Ammon's horn (tissue), 1 donor: ENCODE results near the gene RNASET2.

ENCODE experiments used
- DNase-seq: peaks from one replicate; pipeline ENCODE4 v3.0.0-alpha.2; 2016; ENCODE audit warnings: low spot score

Gene RNASET2

GRCh38 chr6:166946125-166946524 is 10.2 kb downstream of the RNASET2 start:
- no peak for DNase-seq

- DNase-seq, result no peak
These were observed 11.6 kb downstream of the RNASET2 start for GRCh38 chr6:166944666-166945256.

GRCh38 chr6:166942393-166943168 is 13.8 kb downstream of the RNASET2 start:
- peak; percentile 62 for DNase-seq

GRCh38 chr6:166940643-166941068 is 15.7 kb downstream of the RNASET2 start:
- DNase-seq, result no peak

- no peak for DNase-seq
These were observed 16.5 kb downstream of the RNASET2 start for GRCh38 chr6:166939894-166940293.

GRCh38 chr6:166939345-166939744 is 17.0 kb downstream of the RNASET2 start:
- peak; percentile 75 for DNase-seq

GRCh38 chr6:166938704-166939103 is 17.6 kb downstream of the RNASET2 start:
- no peak for DNase-seq

- DNase-seq, result no peak
These were observed 18.2 kb downstream of the RNASET2 start for GRCh38 chr6:166938150-166938549.

- no peak for DNase-seq
These were observed 18.6 kb downstream of the RNASET2 start for GRCh38 chr6:166937746-166938145.

GRCh38 chr6:166936079-166936787 is 20.1 kb downstream of the RNASET2 start:
- peak; percentile 40 for DNase-seq

GRCh38 chr6:166935353-166935752 is 21.0 kb downstream of the RNASET2 start:
- no peak for DNase-seq

- no peak for DNase-seq
These were observed 22.2 kb downstream of the RNASET2 start for GRCh38 chr6:166934174-166934573.

GRCh38 chr6:166933396-166933795 is 23.0 kb downstream of the RNASET2 start:
- DNase-seq, result no peak

- no peak for DNase-seq
These were observed 23.7 kb downstream of the RNASET2 start for GRCh38 chr6:166932616-166933015.

GRCh38 chr6:166932116-166932515 is 24.2 kb downstream of the RNASET2 start:
- no peak for DNase-seq

GRCh38 chr6:166931426-166931970 is 24.9 kb downstream of the RNASET2 start:
- no peak for DNase-seq

GRCh38 chr6:166930354-166930891 is 25.9 kb downstream of the RNASET2 start:
- DNase-seq, result no peak

GRCh38 chr6:166929542-166930189 is 26.7 kb downstream of the RNASET2 start:
- DNase-seq, result no peak

GRCh38 chr6:166928644-166929541 is 27.5 kb downstream of the RNASET2 start:
- no peak for DNase-seq

- DNase-seq, result no peak
These were observed 28.3 kb downstream of the RNASET2 start for GRCh38 chr6:166927935-166928643.
